HG02623 (cell line): Measurements from ENCODE around the gene CDADC1.

Source experiments
- ATAC-seq: cut with Tn5 transposase; IDR thresholded peaks from one replicate; pipeline ENCODE4 v1.9.1; 2021; ENCODE audit warnings: moderate library complexity; ENCODE audit not compliant: unreplicated experiment

The CDADC1 gene

DNA sequence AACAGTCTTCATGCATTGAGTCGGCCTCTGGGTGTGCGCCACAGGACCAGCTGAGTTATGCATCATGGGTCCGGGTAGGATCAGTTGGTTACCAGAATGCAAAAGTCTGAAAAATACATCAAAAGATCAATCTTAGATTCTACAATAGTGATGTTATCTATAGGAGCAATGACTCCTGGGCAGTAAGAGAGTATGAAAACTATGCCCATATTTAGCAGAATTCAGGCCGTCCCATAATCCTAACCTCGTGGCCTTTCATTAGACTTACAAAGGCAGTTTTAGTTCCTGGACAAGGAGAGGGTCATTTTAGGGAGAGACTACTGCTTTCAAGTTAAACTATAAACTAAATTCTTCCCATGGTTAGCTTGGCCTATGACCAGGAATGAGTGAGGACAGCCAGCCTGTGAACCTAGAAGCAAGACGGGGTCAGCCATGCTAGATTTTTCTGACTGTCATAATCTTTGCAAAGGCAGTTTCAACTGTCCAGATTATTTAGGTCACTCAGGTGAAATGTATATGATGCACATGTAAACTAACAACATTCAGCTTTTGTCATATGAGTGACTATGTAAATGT is 11.8 kb upstream of the CDADC1 start:
- ATAC-seq = no peak

DNA sequence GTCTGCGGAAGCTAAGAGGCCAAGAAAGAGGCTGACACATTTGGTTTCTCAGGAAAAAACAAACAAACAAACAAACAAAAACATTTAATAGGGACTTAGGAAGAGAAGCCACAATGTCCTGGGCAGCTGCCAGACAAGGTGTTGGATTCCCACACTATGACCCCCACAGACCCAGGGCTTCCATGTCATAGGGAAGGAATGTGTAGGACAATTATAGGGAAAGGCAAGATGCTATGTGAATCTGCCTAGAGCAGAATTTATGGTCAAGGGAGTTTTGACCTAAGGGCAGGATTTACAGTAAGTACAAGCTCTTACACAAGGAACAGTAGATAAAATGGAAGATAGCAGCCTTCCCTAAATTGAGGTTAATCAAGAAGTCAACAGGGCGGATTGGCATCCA is 9.1 kb upstream of the CDADC1 start:
- no peak for ATAC-seq

- ATAC-seq = no peak
These were observed 7.7 kb upstream of the CDADC1 start for GRCh38 chr13:49240017-49240416.

DNA sequence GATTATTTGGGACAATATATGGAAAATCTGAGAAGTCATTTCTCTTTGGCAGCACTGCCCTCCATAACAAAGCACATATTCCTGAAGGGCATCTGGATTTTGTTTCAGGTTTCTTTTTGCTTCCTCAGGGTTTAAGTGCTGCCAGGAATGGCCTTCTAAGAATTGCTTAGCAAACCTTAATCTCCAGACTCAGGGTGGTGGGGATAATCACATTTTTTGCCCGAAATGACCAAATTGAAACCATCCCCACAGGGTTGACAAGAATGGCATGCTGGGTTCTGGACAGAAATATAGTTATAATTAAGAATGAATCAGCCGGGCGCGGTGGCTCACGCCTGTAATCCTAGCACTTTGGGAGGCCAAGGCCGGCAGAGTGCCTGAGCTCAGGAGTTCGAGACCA is 6.4 kb upstream of the CDADC1 start:
- ATAC-seq = no peak

DNA sequence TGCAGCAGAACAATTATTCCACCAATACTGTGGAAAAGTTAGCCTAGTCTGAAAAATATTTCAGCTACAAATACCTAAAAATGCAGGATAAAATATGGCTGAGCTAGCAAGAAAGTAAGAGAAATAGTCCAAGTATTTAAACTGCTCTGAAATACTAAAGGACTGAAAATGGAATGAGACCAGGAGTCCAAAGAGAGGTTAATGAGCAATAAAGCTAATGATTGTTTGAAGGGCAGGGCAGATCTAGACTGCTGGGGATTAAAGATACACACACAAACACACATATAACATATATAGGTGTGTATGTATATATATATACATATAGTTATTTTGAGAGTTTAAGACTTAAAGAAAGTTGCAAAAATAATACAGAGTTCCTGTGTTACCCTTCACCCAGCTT is 2.6 kb upstream of the CDADC1 start:
- no peak for ATAC-seq

DNA sequence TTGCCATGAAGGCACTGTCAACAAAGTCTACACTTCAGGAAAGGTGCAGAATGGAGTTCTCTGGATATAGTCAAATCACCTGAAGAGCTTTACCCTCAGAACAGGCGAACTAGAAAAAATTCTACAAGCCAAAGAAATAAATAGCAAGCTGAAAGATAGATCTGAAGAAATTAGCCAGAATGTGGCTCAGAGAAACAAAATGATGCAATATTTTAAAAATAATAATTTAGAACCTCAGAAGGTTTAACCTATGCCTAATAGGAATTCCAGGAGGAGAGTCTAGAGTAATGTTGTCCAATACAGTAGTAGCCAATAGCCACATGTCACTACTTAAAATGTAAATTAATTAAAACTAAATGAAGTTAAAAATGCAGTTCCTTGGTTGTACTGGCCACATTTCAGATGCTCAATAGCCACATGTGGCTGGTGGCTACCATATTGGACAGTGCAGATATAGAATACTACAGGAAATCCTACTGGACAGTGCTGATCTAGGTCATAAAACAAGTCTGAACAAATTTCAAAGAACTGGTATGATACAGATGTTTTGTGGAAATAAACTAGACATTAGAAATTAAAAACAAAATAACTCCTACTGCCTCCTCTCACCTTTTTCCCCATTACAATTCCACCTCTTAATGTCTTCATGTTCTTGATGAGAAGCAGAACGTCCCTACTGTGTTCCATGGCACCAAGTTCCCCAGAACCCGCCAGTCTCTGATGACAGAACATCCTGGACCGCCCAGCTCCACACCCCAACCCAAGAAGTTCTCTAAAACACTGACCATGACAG is 679 bp upstream of the CDADC1 start:
- ATAC-seq = peak; percentile 33

- no peak for ATAC-seq
These were observed 887 bp downstream of the CDADC1 start for GRCh38 chr13:49248622-49249002.

GRCh38 chr13:49251326-49251725 is 3.6 kb downstream of the CDADC1 start:
- no peak for ATAC-seq

DNA sequence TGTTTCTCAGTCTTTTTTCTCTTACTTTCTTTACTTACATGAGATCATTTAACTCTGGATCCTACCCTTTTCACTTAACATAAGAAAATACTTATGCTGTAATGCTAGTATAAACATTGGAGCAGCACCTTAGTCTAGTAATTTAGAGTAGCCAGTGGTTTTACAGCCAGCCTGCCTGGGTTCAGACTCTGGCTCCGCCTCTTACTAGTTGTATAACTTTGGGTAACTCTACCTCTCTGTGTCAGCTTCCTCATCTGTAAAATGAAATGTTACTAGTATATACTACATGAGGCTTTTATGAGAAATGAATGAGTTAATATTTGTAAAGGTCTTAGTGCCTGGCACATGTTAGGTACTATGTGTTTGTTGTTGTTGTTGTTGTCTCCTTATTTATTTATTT is 5.6 kb downstream of the CDADC1 start:
- no peak for ATAC-seq

DNA sequence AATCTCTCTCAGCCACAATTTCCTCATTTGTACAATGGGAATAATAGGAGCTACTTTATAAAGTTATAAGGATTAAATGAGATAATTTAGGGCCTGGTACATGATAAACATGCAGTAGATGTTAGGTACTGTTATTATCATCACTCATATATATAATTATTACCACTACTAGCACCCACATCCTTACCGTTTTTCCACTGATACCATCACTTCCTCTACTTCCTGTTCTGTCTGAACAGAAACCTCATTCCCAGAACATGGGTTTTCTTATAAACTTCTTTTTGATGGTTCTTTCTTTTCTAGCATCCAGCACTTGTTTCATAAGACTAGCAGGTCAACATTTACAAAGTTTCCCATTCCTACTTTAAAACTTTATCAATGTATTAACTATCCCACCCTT is 6.3 kb downstream of the CDADC1 start:
- ATAC-seq = no peak

DNA sequence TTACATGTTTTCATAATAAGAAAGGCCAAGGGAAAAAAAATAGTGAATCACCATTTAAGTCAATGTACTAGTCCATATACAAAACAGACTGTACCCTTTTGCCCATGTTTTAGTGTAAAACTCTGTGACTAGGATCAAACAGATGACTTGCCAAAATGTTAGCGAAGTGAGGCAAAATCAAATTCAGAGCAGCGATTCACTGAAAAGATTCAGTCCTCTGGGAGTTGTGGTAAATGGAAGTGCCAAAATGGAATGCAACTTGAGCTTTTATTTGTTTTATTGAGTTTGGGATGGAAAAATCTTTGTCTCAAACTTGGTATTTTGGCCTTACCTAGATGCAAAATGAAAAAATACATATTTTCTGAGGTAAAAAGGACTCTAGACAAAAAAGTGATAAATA is 9.1 kb downstream of the CDADC1 start:
- no peak for ATAC-seq

DNA sequence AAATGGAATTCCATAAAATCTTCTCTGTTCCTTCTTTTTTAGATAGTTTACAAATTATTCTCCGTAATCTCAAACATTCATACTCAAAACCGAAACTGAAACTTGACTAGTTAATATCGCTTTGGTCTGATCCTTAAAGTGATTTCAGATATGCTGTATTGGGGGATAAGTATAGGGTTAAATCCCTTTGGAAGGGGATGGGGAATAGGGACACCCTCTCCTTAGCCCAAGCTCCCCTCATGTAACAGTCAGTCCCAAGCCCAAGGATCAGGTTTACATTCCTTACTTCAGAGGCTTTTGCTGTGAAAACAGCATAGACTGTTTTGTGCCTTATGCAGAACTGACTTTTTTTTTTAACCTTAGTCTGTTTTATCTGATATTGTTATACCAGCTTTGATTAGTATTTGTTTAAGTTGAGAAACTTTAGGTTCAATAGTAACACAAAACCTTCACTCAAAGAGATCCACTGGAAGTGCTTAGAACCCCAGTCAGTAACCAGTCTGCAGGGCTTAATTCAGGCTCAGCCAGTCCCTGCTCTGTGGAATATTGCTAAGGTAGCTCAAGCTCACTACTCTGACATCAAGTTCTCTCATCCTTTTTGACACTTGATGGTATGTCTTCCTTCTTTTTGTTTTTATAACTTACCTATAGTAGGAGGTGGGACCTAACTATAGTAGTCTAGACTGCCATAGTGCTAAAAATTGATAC is 10.5 kb downstream of the CDADC1 start:
- no peak for ATAC-seq

- no peak for ATAC-seq
These were observed 11.9 kb downstream of the CDADC1 start for GRCh38 chr13:49259586-49259985.

GRCh38 chr13:49262634-49263033 is 14.9 kb downstream of the CDADC1 start:
- ATAC-seq = no peak

GRCh38 chr13:49265822-49266221 is 18.1 kb downstream of the CDADC1 start:
- no peak for ATAC-seq

DNA sequence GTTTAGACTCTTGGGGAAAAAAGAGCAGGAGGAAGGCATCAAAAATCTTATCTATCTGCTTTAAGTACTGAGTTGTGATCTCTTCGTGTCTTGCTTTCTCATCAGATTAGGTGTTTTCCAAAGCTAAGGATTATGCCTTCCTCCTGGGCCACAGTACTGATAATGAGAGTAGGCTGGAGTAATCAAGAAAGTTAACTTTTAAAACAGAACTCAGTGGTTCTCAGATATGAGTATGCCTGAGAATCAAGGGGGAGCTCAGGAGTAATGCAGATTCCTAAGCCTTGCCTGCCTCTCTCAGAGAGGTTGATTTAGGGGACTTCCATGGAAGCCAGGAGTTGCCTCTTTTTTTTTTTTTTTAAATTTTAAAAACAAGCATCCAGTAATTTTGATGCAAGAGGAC is 23.5 kb downstream of the CDADC1 start:
- no peak for ATAC-seq

GRCh38 chr13:49272296-49272695 is 24.6 kb downstream of the CDADC1 start:
- no peak for ATAC-seq

GRCh38 chr13:49278211-49278610 is 30.5 kb downstream of the CDADC1 start:
- ATAC-seq = no peak

GRCh38 chr13:49279112-49279511 is 31.4 kb downstream of the CDADC1 start:
- no peak for ATAC-seq

DNA sequence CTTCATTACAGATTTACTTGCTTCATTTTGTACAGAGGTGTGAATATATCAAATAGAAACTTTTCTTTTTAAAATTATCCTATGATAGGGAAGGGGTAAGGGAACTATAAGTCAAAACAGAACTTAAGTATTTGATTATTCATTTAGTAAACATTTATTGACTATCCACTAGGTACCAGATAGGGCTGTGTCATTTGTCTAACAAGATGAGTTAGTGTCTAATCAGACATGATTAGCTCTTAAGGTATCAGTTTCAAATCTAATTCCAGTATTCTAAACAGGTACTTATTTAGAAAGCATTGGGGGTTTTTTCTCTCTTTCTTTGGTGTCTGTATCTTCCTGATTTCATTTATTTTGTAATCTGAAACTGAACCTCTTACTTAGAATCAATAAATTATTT is 32.2 kb downstream of the CDADC1 start:
- ATAC-seq = no peak

DNA sequence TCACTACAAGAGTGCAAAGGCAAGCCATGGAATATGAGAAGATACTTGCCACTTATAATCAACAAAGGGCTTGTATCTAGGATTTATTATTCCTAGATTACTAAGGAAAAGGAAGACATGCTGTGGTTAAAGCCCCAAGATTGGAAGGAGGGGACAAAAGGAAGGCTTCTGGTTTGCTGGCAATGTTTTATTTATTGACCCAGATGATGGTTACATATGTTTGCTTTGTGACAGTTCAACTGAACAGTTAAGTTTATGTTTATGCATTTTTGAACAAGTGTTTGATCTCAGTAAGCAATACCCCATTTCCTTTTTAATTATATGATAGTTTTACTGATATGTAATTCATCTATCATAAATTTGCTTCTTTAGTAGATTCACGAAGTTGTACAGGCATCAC is 40.3 kb downstream of the CDADC1 start:
- no peak for ATAC-seq

DNA sequence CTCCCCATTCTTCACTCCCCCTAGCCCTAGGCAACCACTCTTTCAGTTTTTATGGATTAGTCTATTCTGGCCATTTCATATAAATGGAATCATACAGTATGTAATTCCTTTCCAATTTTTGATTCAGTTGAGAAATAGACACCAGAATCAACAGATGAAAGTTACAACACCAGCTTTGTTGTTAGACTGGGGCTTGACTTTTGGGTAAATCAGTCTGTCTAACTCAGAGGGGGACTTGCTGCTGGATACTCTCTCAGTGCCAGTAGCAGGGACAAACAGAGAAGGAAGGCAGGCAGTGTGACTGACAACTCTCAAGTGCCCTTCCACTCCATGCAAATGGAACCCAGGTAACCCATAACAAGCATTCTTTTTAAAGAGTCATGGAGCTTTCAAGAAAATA is 40.7 kb downstream of the CDADC1 start:
- ATAC-seq = no peak
